Measurements from ENCODE around the gene ADAP1. TPM values are rescaled to one million over a fixed set of nuclear protein-coding genes. Genes with fewer than 3 reads are reported as not detected.

Gene ADAP1
- total RNA-seq, 1 experiment from 2014 or later: 16.4 TPM

- no peaks in the 10 kb centered on the region for H3K9me3 ChIP-seq (ENCODE audit: low read depth, low read length, poor library complexity, severe bottlenecking)
- no peak for DNase-seq (ENCODE audit: low spot score)
- TF ChIP-seq EZH2 (IDR thresholded peaks at IDR 0.05; ENCODE audit: borderline replicate concordance, low read depth, low read length, poor library complexity, severe bottlenecking) (no peak), CTCF (conservative IDR thresholded peaks at IDR 0.05; ENCODE audit: low read depth, low read length) (no peak)
- intact Hi-C loops (cut with micrococcal nuclease; ENCODE audit: unreplicated experiment): no loop called here
- ChIA-PET POLR2A (ENCODE audit: low non-redundant PET) (no interaction called here), CTCF (no interaction called here)
- peaks cover 10% of the 10 kb centered on the region for H3K36me3 ChIP-seq (ENCODE audit: insufficient read depth, low read length, poor library complexity, severe bottlenecking)
- no peak overlapping the region for H3K27ac ChIP-seq (ENCODE audit: low read depth, low read length, poor library complexity, severe bottlenecking)
- H3K4me1 ChIP-seq (ENCODE audit: insufficient read depth, low read length, poor library complexity, severe bottlenecking): no peaks in the 10 kb centered on the region
- no TSS peak for BruUV-seq (replicated peaks)
- no peaks in the 10 kb centered on the region for H3K27me3 ChIP-seq (replicated peaks; ENCODE audit: insufficient read depth, low read depth, low read length, poor library complexity)
- H3K4me3 ChIP-seq (ENCODE audit: low read depth, low read length, poor library complexity, severe bottlenecking): no peak overlapping the region
These were observed 41.8 kb upstream of the ADAP1 start for GRCh38 chr7:996079-996872.

- no peak for DNase-seq (ENCODE audit: low spot score)
- Histone ChIP-seq H3K27ac (ENCODE audit: low read depth, low read length, poor library complexity, severe bottlenecking) (no peak overlapping the region), H3K4me3 (ENCODE audit: low read depth, low read length, poor library complexity, severe bottlenecking) (no peak overlapping the region), H3K36me3 (ENCODE audit: insufficient read depth, low read length, poor library complexity, severe bottlenecking) (peaks cover 10% of the 10 kb centered on the region), H3K9me3 (ENCODE audit: low read depth, low read length, poor library complexity, severe bottlenecking) (no peaks in the 10 kb centered on the region), H3K27me3 (replicated peaks; ENCODE audit: insufficient read depth, low read depth, low read length, poor library complexity) (no peaks in the 10 kb centered on the region), H3K4me1 (ENCODE audit: insufficient read depth, low read length, poor library complexity, severe bottlenecking) (no peaks in the 10 kb centered on the region)
- intact Hi-C loops (cut with micrococcal nuclease; ENCODE audit: unreplicated experiment): no loop called here
- TF ChIP-seq CTCF (conservative IDR thresholded peaks at IDR 0.05; ENCODE audit: low read depth, low read length) (no peak), EZH2 (IDR thresholded peaks at IDR 0.05; ENCODE audit: borderline replicate concordance, low read depth, low read length, poor library complexity, severe bottlenecking) (no peak)
- ChIA-PET POLR2A (ENCODE audit: low non-redundant PET) (no interaction called here), CTCF (no interaction called here)
- BruUV-seq (replicated peaks): no TSS peak
These were observed 41.1 kb upstream of the ADAP1 start for GRCh38 chr7:995571-995970.

GRCh38 chr7:994592-995308, 40.3 kb upstream of the ADAP1 start:
- no TSS peak for BruUV-seq (replicated peaks)
- peaks cover 10% of the 10 kb centered on the region for H3K36me3 ChIP-seq (ENCODE audit: insufficient read depth, low read length, poor library complexity, severe bottlenecking)
- no peak overlapping the region for H3K4me3 ChIP-seq (ENCODE audit: low read depth, low read length, poor library complexity, severe bottlenecking)
- TF ChIP-seq EZH2 (IDR thresholded peaks at IDR 0.05; ENCODE audit: borderline replicate concordance, low read depth, low read length, poor library complexity, severe bottlenecking) (no peak), CTCF (conservative IDR thresholded peaks at IDR 0.05; ENCODE audit: low read depth, low read length) (no peak)
- ChIA-PET POLR2A (ENCODE audit: low non-redundant PET) (no interaction called here), CTCF (interaction anchor here (4.0 kb wide), 1 partner anchor 71 kb away, joined by 42 read pairs; no protein-coding TSS in a partner anchor)
- H3K27me3 ChIP-seq (replicated peaks; ENCODE audit: insufficient read depth, low read depth, low read length, poor library complexity): no peaks in the 10 kb centered on the region
- H3K9me3 ChIP-seq (ENCODE audit: low read depth, low read length, poor library complexity, severe bottlenecking): no peaks in the 10 kb centered on the region
- no peak for DNase-seq (ENCODE audit: low spot score)
- H3K4me1 ChIP-seq (ENCODE audit: insufficient read depth, low read length, poor library complexity, severe bottlenecking): no peaks in the 10 kb centered on the region
- no peak overlapping the region for H3K27ac ChIP-seq (ENCODE audit: low read depth, low read length, poor library complexity, severe bottlenecking)
- intact Hi-C loops (cut with micrococcal nuclease; ENCODE audit: unreplicated experiment): loop anchor here (5.0 kb wide), 1 partner anchor 438 kb away; no protein-coding TSS in a partner anchor

Data from A673 (cell line).